ENCODE results near the gene PRKG1. TPM values are rescaled to one million over a fixed set of nuclear protein-coding genes. Genes with fewer than 3 reads are reported as not detected.

The PRKG1 gene
- total RNA-seq, 1 experiment from 2014 or later = 10.4 TPM

- H3K9ac ChIP-seq (ENCODE audit: extremely low read depth, insufficient read length, low read length) = no peak overlapping the region
- Mint-ChIP-seq H3K36me3 (ENCODE audit: insufficient read depth in 1 of 3, low read depth in 3 of 3) (no peaks in the 10 kb centered on the region), H3K27ac (peak overlapping the region in 2 of 3 experiments; percentile 46 to 73; a peak in 2 of 7 replicates), H3K4me3 (no peak overlapping the region), H3K27me3 (ENCODE audit: low read depth) (no peaks in the 10 kb centered on the region), H3K9me3 (no peaks in the 10 kb centered on the region), H3K4me1 (peaks cover 6 to 11% of the 10 kb centered on the region in 2 experiments)
- H3K4ac ChIP-seq (ENCODE audit: low read depth, low read length) = no peak overlapping the region
- no peaks in the 10 kb centered on the region for H4K20me1 ChIP-seq (ENCODE audit: control insufficient read depth, insufficient read depth, insufficient read length)
- H3K56ac ChIP-seq (ENCODE audit: insufficient read length, low read depth, low read length) = no peak overlapping the region
- no peak overlapping the region for H2BK20ac ChIP-seq (ENCODE audit: low read depth, low read length, poor library complexity, severe bottlenecking)
- H4K91ac ChIP-seq (ENCODE audit: insufficient read length, low read depth, low read length) = no peak overlapping the region
- no peak overlapping the region for H2BK120ac ChIP-seq (ENCODE audit: low read depth, low read length, poor library complexity, severe bottlenecking)
- H3T11ph ChIP-seq (ENCODE audit: low read length) = no peak overlapping the region
- no peak overlapping the region for H3K14ac ChIP-seq (ENCODE audit: insufficient read depth, low read length)
- DNase-seq = no peak
- H3K4me1 ChIP-seq (ENCODE audit: insufficient read depth, low read length) = peaks cover 4% of the 10 kb centered on the region
- H3K23me2 ChIP-seq (ENCODE audit: insufficient read length, low read depth, low read length, poor library complexity, severe bottlenecking) = no peaks in the 10 kb centered on the region
- no peak overlapping the region for H3K27ac ChIP-seq (ENCODE audit: insufficient read length, low read depth, low read length)
- no peak overlapping the region for H3K18ac ChIP-seq (ENCODE audit: insufficient read length, low read depth, low read length)
- H2BK15ac ChIP-seq (ENCODE audit: low read depth, low read length) = no peak overlapping the region
- H3K23ac ChIP-seq (ENCODE audit: insufficient read length, low read depth, low read length) = no peak overlapping the region
- no peak overlapping the region for H2AK5ac ChIP-seq (ENCODE audit: insufficient read length, low read length)
- H2AFZ ChIP-seq (ENCODE audit: low read length) = no peak overlapping the region
- H2BK5ac ChIP-seq (ENCODE audit: insufficient read length, low read length) = no peak overlapping the region
- TF ChIP-seq CTCF (conservative IDR thresholded peaks at IDR 0.05) = no peak
- no peak overlapping the region for H2BK12ac ChIP-seq (ENCODE audit: insufficient read length, low read depth, low read length)
- no peak overlapping the region for H3K4me2 ChIP-seq (ENCODE audit: insufficient read depth, insufficient read length, low read length)
- H3K27me3 ChIP-seq (ENCODE audit: insufficient read depth, low read length) = no peaks in the 10 kb centered on the region
- no peaks in the 10 kb centered on the region for H3K79me1 ChIP-seq (ENCODE audit: insufficient read depth, low read depth, low read length, poor library complexity, severe bottlenecking)
- H3K9me3 ChIP-seq (ENCODE audit: control insufficient read depth, low read depth, low read length) = no peaks in the 10 kb centered on the region
- WGBS (ENCODE audit: extremely low coverage, insufficient read length, low lambda C conversion rate) = no CpG with 5 or more reads among the region's 4 CpGs
- H4K5ac ChIP-seq (ENCODE audit: insufficient read length, low read depth, low read length) = no peak overlapping the region
- no peaks in the 10 kb centered on the region for H3K79me2 ChIP-seq (ENCODE audit: insufficient read depth, low read length)
- no peak overlapping the region for H4K8ac ChIP-seq (replicated peaks; ENCODE audit: insufficient read length, low read depth, low read length)
Observed at GRCh38 chr10:51471271-51471670, 397.0 kb downstream of the PRKG1 start.

Measured in H9 (cell line).